HG03159 (cell line): ENCODE results near the gene FBXO28.

Source experiments
- ATAC-seq: cut with Tn5 transposase; IDR thresholded peaks from one replicate; pipeline ENCODE4 v1.9.1; 2021; ENCODE audit warnings: mild to moderate bottlenecking, moderate library complexity; ENCODE audit not compliant: unreplicated experiment

The FBXO28 gene

GRCh38 chr1:224095339-224095738 lies 18.6 kb upstream of the FBXO28 start:
- no peak for ATAC-seq

- no peak for ATAC-seq
Measured at GRCh38 chr1:224095867-224096266, 18.0 kb upstream of the FBXO28 start.

GRCh38 chr1:224096773-224097172 lies 17.1 kb upstream of the FBXO28 start:
- no peak for ATAC-seq

GRCh38 chr1:224098007-224098406 lies 15.9 kb upstream of the FBXO28 start:
- no peak for ATAC-seq

- ATAC-seq = peak; percentile 95
Measured at GRCh38 chr1:224106568-224107281, 7.2 kb upstream of the FBXO28 start.

- no peak for ATAC-seq
Measured at GRCh38 chr1:224107282-224107625, 6.7 kb upstream of the FBXO28 start.

- ATAC-seq = no peak
Measured at GRCh38 chr1:224108991-224109390, 4.9 kb upstream of the FBXO28 start.

GRCh38 chr1:224109981-224110380 lies 3.9 kb upstream of the FBXO28 start:
- ATAC-seq = no peak

GRCh38 chr1:224113005-224113404 lies 906 bp upstream of the FBXO28 start:
- ATAC-seq = no peak

- no peak for ATAC-seq
Measured at GRCh38 chr1:224113545-224113917, 380 bp upstream of the FBXO28 start.

GRCh38 chr1:224114787-224115175 lies 870 bp downstream of the FBXO28 start:
- no peak for ATAC-seq

GRCh38 chr1:224116131-224116530 lies 2.2 kb downstream of the FBXO28 start:
- ATAC-seq = no peak

GRCh38 chr1:224118688-224119087 lies 4.8 kb downstream of the FBXO28 start:
- no peak for ATAC-seq

- no peak for ATAC-seq
Measured at GRCh38 chr1:224123136-224123535, 9.2 kb downstream of the FBXO28 start.

- ATAC-seq = no peak
Measured at GRCh38 chr1:224124220-224124619, 10.3 kb downstream of the FBXO28 start.

GRCh38 chr1:224127925-224128819 lies 14.3 kb downstream of the FBXO28 start:
- no peak for ATAC-seq

- ATAC-seq = no peak
Measured at GRCh38 chr1:224131253-224131652, 17.3 kb downstream of the FBXO28 start.

- ATAC-seq = no peak
Measured at GRCh38 chr1:224132901-224133300, 19.0 kb downstream of the FBXO28 start.

- no peak for ATAC-seq
Measured at GRCh38 chr1:224133741-224134299, 19.9 kb downstream of the FBXO28 start.

GRCh38 chr1:224137518-224137917 lies 23.6 kb downstream of the FBXO28 start:
- no peak for ATAC-seq

- ATAC-seq = no peak
Measured at GRCh38 chr1:224138198-224138597, 24.3 kb downstream of the FBXO28 start.

GRCh38 chr1:224141693-224142092 lies 27.8 kb downstream of the FBXO28 start:
- no peak for ATAC-seq
